Thoracic aorta (tissue), 2 donors: ENCODE data around the gene OR4N5. TPM values are rescaled to one million over a fixed set of nuclear protein-coding genes. Genes with fewer than 3 reads are reported as not detected.
"Not testable (repeated sequence)": the region's sequence is repeated elsewhere in the genome, so short reads cannot be mapped to it uniquely, and the experiment has no call there.

ENCODE experiments used
- ATAC-seq: fragments of 150-250 bp; one replicate; pipeline ENCODE4 v1.8.0; 2017; ENCODE audit warnings: low read depth; ENCODE audit not compliant: insufficient number of reproducible peaks, low FRiP score
- DNase-seq: peaks from one replicate; pipeline ENCODE4 v3.0.0-alpha.2; 2020; ENCODE audit warnings: low spot score
- H3K27ac ChIP-seq, 2 donors: fragments of 200-600 bp; sonication (generic); 1 replicate in 1 of 2; 2 replicates in 1 of 2; pipeline ENCODE4 v1.5.1; 2016; ENCODE audit warnings: mild to moderate bottlenecking in 2 of 2, moderate library complexity in 2 of 2
- H3K27me3 ChIP-seq: fragments of 200-600 bp; sonication (generic); replicated peaks from 2 replicates; pipeline ENCODE4 v1.6.0; 2016; ENCODE audit warnings: mild to moderate bottlenecking; ENCODE audit not compliant: insufficient read depth
- H3K36me3 ChIP-seq: fragments of 200-600 bp; sonication (generic); one replicate; pipeline ENCODE4 v1.5.1; 2016
- H3K4me1 ChIP-seq, 2 donors: fragments of 200-600 bp; sonication (generic); 1 replicate in 1 of 2; 2 replicates in 1 of 2; pipeline versions ENCODE4 v1.5.1 to v1.6.0; 2016; ENCODE audit warnings: low read depth in 2 of 2, mild to moderate bottlenecking in 1 of 2; ENCODE audit not compliant: control insufficient read depth in 1 of 2
- H3K4me3 ChIP-seq: fragments of 200-600 bp; sonication (generic); 2 replicates; pipeline ENCODE4 v1.5.1; 2016; ENCODE audit warnings: mild to moderate bottlenecking
- H3K9me3 ChIP-seq: fragments of 200-600 bp; sonication (generic); 2 replicates; pipeline ENCODE4 v1.5.1; 2016
- total RNA-seq, 2 donors: library from RNA; depleted of rRNA; stranded (reverse); fragments of >200 nt; gene quantifications; one replicate each; pipeline versions ENCODE4 v1.1.0 to v1.2.3, GENCODE V29; 2016
- TF ChIP-seq, protein P1 (sequence below): fragments of 200-600 bp; sonication (generic); IDR thresholded peaks from one replicate; pipeline ENCODE4 v1.5.1; 2019; ENCODE audit warnings: antibody characterized with exemption

OR4N5 gene, protein sequence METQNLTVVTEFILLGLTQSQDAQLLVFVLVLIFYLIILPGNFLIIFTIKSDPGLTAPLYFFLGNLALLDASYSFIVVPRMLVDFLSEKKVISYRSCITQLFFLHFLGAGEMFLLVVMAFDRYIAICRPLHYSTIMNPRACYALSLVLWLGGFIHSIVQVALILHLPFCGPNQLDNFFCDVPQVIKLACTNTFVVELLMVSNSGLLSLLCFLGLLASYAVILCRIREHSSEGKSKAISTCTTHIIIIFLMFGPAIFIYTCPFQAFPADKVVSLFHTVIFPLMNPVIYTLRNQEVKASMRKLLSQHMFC
- not detected for total RNA-seq

DNA sequence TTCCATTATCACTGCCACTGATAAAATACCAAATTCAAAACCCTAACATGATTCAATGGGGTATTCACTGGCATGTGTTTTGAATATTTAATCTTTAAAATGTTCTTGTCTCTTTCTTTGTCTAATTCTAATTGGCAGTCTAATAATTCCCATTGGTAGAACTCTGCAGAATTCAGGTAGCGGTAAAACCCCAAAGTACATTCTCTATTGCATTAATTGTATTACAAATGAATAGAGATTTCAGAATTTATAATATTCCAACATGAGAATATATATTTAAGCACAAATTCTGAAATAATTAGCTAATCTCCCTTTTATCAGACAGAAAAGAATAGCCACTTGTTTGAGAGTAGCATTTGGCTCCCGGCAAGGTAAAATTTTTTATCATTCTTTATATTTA, at the start of gene OR4N5:
OR4N5 (plus strand) TSS at position 301 of the 400 bp plus-strand sequence. CDS start 4,916 bp downstream, outside the sequence.
- Histone ChIP-seq H3K27ac (no peak within 1 kb of the TSS), H3K9me3 (no peaks in the 10 kb centered on the region), H3K4me1 (no peaks in the 10 kb centered on the region), H3K36me3 (no peaks in the 10 kb centered on the region), H3K4me3 (no peak within 1 kb of the TSS), H3K27me3 (no peaks in the 10 kb centered on the region)
- DNase-seq, result no peak
- TF ChIP-seq, protein P1, sequence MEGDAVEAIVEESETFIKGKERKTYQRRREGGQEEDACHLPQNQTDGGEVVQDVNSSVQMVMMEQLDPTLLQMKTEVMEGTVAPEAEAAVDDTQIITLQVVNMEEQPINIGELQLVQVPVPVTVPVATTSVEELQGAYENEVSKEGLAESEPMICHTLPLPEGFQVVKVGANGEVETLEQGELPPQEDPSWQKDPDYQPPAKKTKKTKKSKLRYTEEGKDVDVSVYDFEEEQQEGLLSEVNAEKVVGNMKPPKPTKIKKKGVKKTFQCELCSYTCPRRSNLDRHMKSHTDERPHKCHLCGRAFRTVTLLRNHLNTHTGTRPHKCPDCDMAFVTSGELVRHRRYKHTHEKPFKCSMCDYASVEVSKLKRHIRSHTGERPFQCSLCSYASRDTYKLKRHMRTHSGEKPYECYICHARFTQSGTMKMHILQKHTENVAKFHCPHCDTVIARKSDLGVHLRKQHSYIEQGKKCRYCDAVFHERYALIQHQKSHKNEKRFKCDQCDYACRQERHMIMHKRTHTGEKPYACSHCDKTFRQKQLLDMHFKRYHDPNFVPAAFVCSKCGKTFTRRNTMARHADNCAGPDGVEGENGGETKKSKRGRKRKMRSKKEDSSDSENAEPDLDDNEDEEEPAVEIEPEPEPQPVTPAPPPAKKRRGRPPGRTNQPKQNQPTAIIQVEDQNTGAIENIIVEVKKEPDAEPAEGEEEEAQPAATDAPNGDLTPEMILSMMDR, result no peak
- no peak for ATAC-seq

DNA sequence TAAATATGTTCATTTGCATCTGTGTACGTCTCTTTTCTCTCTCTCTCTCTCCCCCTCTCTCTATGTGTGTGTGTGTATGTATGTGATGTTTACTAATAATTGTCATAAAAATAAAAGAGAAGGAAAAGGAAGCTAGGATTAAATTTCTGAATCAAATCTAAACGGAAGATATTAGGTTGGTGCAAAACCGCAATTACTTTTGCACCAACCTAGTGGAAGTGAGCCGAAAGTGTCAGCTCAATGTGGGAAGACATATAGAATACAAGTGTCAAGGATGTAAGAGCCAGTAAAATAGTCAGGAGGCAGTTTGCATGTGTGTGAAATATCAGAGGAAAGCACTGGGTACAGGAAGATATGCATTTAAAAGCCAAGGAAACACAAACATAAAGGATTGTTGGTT, 46.6 kb upstream of the OR4N5 start:
- H3K36me3 ChIP-seq, result no peaks in the 10 kb centered on the region
- H3K4me1 ChIP-seq, result no peaks in the 10 kb centered on the region
- ATAC-seq, result no peak
- TF ChIP-seq, protein P1, result no peak
- H3K27ac ChIP-seq, result no peak overlapping the region
- DNase-seq, result no peak
- H3K4me3 ChIP-seq, result no peak overlapping the region
- H3K9me3 ChIP-seq, result no peaks in the 10 kb centered on the region
- H3K27me3 ChIP-seq, result no peaks in the 10 kb centered on the region

DNA sequence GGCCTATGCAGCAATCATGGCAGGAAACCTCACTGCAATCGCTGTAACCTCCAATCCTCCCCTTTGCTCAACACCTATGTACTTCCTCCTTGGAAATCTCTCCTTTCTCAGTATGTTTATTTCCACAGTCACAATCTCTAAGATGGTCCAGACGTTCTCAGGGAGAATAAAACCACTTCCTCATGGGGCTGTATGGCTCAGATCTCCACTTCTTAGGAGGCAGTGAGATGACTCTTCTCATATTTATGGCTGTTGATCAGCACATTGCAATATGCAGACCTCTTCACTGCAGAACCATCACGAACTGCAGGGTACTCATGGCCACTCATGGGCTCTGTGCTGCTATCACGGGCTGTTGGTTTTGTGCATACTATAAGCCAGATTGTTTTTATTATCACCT, 45.2 kb upstream of the OR4N5 start:
- no peak for ATAC-seq
- Histone ChIP-seq H3K9me3 (no peaks in the 10 kb centered on the region), H3K27me3 (no peaks in the 10 kb centered on the region), H3K36me3 (no peaks in the 10 kb centered on the region), H3K4me3 (no peak overlapping the region), H3K27ac (no peak overlapping the region), H3K4me1 (no peaks in the 10 kb centered on the region)
- TF ChIP-seq, protein P1, result no peak
- DNase-seq, result no peak

DNA sequence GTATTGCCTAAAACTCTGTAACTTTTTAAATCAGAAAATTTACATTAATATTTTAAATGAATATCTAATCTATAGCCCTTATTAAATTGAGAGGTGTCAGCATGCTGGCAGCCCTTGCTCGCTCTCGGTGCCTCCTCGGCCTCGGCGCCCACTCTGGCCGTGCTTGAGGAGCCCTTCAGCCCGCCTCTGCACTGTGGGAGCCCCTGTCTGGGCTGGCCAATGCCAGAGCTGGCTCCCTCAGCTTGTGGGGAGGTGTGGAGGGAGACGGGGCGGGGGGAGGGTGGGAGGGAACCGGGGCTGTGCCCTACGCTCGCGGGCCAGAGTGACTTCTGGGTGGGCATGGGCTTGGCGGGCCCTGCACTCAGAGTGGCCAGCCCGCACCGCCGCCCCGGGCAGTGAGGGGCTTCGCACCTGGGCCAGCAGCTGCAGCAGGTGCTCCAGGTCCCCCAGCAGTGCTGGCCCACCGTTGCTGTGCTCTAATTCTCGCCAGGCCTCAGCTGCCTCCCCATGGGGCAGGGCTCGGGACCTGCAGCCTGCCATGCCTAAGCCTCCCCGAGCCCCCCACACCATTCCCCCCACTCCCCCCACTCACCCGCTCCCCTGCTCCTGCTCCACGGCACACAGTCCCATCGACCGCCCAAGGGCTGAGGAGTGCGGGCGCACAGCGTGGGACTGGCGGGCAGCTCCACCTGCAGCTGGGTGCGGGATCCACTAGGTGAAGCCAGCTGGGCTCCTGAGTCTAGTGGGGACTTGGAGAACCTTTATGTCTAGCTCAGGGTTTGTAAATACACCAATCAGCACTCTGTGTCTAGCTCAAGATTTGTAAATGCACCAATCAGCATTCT, 39.5 kb upstream of the OR4N5 start:
- not testable (repeated sequence) for ATAC-seq, H3K27ac ChIP-seq, H3K4me3 ChIP-seq, H3K4me1 ChIP-seq, DNase-seq, H3K27me3 ChIP-seq, H3K9me3 ChIP-seq, H3K36me3 ChIP-seq

DNA sequence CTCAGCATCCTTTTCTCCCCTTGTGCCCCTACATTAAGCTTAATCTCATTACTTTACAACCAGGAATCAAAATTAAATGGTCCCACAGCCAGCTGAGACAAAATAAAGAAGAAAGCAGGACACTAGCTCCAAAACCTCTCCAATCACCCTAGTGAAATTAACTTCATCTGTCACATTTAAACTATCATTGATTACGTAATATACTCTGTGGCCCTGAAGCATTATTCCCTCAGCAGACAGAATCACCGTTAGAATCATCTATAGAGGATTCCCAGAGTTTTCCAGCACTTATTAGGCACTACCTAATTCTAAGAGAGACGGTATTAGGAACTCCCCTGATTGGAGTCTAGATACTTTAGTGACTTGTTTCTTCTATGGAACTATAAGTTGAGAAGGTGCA, 28.2 kb upstream of the OR4N5 start, which contains the start of gene OR4K17:
OR4K17 (plus strand) TSS at position 302 of the 400 bp plus-strand sequence. CDS start 6,761 bp downstream, outside the sequence.
- H3K27ac ChIP-seq, result no peak within 1 kb of the TSS
- no peaks in the 10 kb centered on the region for H3K27me3 ChIP-seq
- TF ChIP-seq, protein P1, result no peak
- H3K4me3 ChIP-seq, result no peak within 1 kb of the TSS
- H3K4me1 ChIP-seq, result no peaks in the 10 kb centered on the region
- DNase-seq, result no peak
- no peaks in the 10 kb centered on the region for H3K36me3 ChIP-seq
- H3K9me3 ChIP-seq, result no peaks in the 10 kb centered on the region
- ATAC-seq, result no peak
